C1 segment of cervical spinal cord (tissue), 14 donors: ENCODE results near the gene SPO11.
"Not testable (repeated sequence)": the region's sequence is repeated elsewhere in the genome, so short reads cannot be mapped to it uniquely, and the experiment has no call there.

Experiments
- DNase-seq, 14 donors: peaks; one replicate each; lab custom pipeline; 2025; lab: John Stamatoyannopoulos, UW

Gene SPO11

DNA sequence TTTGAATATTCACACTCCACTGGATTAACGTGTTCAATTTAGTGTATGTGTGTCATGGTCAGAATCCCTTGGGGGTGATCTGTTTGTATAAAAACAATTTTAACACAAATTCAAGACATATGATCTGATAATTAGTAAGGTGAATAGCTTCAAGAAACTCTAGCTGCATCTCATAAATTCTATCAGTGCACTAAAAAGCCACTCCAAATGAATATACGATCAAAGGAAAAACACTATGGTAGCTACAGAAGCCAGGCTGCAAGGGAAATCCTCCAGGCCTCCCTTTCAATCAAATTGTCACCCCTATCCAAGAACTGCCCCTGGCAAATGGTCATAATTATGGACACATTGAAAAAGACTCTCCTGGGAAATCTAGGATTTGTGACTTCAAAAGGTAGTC is 12.1 kb downstream of the SPO11 start:
- DNase-seq: no peak

DNA sequence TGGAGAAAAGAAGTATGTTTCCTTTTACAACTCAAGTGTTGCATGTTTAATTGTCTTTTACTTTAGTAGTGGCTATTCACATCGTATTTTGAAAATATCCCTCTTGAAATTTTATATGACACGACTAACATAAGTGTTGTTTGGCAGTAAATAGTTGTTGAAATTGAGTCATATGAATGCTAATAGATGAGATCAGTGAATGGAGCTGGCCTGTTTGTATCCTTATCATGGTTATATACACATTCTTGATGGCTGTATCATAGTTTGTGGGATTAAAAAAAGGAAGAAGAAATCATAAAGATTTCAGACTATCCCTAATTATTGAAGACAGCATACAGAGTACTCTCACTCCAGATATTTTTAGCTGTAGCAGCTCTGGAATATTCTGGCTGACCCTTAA is 13.2 kb downstream of the SPO11 start:
- no peak for DNase-seq

- peak in 9 of 14 donors; percentile 6 to 51 (median 41) for DNase-seq
These were observed 16.9 kb downstream of the SPO11 start for GRCh38 chr20:57346477-57346876.

DNA sequence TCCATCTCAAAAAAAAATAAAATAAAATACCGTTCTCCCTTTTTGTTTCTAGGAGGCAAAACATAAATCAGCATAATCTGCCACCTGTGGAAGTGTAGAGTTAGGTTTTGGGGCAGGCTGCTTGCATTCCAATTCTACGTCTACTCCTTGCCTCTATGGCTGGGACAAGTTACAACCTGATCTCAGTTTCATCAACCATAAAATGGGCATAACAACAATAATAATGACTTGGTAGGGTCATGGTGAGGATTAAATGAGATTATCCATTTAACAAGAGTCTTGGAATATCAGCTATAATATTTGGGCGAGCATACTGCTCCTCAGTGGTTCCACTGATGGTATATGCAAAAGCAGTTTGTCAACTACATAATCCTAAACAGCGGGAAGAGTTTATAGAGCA is 17.8 kb downstream of the SPO11 start:
- no peak for DNase-seq

DNA sequence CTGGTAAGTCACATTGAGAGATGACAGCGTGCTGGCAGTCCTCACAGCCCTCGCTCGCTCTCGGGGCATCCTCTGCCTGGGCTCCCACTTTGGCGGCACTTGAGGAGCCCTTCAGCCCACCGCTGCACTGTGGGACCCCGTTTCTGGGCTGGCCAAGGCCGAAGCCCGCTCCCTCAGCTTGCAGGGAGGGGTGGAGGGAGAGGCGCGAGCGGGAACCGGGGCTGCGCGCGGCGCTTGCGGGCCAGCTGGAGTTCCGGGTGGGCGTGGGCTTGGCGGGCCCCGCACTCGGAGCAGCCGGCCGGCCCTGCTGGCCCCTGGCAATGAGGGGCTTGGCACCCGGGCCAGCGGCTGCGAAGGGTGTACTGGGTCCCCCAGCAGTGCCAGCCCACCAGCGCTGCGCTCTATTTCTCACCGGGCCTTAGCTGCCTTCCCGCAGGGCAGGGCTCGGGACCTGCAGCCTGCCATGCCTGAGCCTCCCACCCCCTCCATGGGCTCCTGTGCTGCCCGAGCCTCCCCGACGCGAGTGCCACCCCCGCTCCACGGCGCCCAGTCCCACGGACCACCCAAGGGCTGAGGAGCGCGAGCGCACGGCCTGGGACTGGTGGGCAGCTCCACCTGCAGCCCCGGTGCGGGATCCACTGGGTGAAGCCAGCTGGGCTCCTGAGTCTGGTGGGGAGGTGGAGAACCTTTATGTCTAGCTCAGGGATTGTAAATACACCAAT is 18.8 kb downstream of the SPO11 start:
- not testable (repeated sequence) for DNase-seq

- DNase-seq: not testable (repeated sequence)
These were observed 19.4 kb downstream of the SPO11 start for GRCh38 chr20:57348922-57349574.

DNA sequence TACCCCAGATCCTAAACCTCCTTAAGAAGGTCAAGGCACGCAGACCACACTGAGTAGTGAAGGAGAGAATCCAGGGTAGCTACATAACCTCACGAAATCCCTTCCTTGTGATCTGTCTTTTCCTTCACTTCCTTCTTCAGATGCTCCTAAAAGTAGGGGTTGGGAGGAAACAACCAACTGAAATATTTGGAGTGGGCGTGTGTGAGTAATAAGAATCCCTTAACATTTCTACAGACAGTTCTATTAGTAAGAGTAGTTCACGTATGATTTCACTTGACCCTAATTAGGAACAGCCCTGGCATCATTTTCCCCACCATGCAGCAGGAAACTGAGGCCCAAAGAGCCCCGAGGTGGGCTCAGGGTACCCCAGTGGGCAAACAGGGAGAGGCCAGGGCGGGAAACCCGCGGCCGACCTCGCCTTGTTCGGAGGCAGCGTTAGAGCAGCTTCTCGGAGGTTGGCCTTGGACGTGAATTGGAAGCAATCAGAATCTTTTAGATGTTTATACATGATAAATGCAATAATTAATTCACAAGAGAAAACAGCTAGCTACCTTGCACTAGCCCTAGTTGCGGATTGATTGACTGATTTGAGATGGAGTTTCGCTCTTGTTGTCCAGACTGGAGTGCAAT is 20.6 kb downstream of the SPO11 start:
- DNase-seq: no peak

GRCh38 chr20:57350726-57351041 is 21.1 kb downstream of the SPO11 start:
- not testable (repeated sequence) for DNase-seq

GRCh38 chr20:57351042-57351783 is 21.6 kb downstream of the SPO11 start, which contains the start of gene RAE1:
TSS of gene RAE1 (plus strand) at chr20:57351255. CDS start at chr20:57354039, 2,784 bp downstream.
- peak; percentile 34 to 92 (median 84) for DNase-seq

GRCh38 chr20:57352305-57352704 is 22.7 kb downstream of the SPO11 start:
- DNase-seq: no peak

GRCh38 chr20:57353351-57353750 is 23.7 kb downstream of the SPO11 start:
- DNase-seq: no peak

DNA sequence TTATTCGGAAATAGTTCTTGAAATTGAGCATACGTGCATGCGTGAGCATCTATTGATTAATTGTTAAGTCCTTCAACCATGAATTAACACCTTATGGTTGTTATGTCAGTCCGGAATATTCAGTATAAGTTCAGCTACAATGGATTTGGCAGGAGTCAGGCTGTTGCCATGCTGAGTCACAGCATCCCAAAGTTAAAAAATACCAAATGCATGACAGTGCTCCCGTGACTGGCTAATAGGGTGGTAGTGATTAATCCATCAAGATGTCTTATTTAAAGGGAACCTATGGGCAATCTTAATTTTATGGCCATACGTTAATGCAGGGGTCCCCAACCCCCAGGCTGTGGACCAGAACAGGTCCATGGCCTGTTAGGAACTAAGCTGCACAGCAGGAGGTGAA is 31.9 kb downstream of the SPO11 start:
- no peak for DNase-seq

- DNase-seq: no peak
These were observed 34.8 kb downstream of the SPO11 start for GRCh38 chr20:57364451-57364850.

DNA sequence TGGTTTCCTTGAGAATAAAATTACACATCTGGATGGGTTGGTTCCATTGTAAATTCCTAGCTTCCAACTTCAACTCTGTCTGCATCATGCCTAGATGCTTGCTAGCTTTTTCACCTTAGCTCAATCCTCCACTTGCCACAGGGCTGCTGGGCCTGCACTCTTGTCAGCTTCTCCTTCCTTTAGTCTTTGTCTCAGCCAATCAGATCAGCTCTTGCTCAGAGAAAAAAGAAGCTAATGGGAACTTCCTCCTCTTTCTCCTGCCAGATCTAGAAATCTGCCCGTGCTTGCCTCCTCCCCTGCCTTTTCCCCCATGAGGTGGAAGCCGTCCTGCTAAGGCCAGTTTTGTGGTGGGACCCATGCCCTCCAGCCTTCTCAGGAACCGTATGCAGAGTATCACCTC is 40.0 kb downstream of the SPO11 start:
- no peak for DNase-seq

GRCh38 chr20:57370316-57370715 is 40.7 kb downstream of the SPO11 start:
- no peak for DNase-seq

- no peak for DNase-seq
These were observed 41.8 kb downstream of the SPO11 start for GRCh38 chr20:57371363-57371762.

DNA sequence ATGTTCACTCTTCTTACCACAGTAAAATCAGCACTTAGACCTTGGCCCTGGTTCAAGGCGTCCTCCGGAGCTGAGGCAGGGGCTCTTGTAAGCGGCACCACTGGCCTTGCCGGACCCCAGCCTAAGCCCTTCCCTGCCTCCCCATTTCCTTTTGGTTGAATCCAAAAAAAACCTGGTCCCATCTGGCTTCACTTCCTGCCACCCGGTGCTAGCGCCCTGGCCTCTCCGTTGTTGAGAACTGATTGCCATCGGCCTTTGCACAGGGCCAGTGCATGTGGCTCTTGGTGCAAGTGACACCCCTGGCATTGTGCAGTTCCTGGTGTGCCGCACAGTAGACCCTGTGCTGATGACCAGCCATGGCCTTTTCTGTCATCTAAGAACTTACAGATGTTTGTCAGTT is 42.6 kb downstream of the SPO11 start:
- DNase-seq: no peak

DNA sequence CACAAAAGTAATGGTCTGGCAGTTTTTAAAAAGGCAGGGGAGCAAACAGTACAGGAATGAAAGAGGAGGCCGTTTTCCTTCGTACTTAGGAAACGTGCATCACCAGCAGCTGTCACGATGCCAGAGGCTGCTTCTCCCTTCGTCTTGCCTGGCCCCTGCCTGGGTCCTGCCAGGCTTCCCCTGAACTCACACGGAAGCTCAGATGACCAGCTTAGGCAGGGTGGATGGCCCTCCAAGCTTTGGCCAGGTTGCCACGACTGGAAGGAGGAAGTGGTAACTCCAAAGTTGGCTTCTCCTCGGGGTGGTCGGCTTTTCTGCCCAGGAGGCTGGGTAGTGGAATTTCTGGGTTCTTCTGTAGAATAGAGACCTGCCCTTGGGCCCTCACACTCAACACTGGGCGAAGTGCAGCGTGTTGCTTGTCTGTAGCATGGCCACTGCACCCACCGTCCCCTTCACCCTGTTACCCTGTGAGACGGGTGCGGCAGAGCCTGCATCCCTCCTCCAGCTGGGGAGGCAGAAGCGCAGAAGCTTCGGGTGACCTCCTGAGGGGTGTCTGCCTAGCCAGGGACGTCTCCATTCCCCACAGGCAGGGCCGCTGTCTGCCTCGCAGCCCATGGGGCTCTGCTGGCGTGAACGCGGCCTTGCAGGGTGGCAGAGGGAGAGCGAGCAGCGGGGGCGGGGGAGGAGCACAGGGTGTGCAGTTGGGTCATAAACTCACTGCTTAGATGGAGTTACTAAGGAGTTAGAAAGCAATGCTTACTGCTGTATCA is 43.2 kb downstream of the SPO11 start:
- no peak for DNase-seq

DNA sequence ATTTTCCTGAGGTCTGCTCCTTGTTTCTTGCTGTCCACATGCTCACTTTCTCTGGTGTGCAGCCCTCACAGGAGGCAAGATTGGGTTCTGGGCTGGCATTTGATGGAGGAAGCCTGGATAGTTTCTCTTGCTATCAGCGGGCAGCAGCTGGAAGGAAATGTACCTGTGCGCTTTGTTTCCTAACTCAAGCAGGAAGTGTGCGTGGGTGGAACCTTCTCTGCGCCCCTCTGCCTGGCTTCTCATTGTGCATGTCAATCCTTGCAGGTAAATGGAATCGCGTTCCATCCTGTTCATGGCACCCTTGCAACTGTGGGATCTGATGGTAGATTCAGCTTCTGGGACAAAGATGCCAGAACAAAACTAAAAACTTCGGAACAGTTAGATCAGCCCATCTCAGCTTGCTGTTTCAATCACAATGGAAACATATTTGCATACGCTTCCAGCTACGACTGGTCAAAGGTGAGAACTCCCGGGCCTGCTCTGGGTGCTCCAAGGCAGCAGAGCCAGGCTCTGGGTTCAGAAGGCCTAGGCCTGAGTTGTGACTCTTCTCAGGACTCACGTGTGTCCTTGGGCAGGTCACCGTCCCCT is 44.8 kb downstream of the SPO11 start:
- no peak for DNase-seq

GRCh38 chr20:57374931-57375651 is 45.5 kb downstream of the SPO11 start:
- DNase-seq: peak in 3 of 14 donors; percentile 17 to 50 (median 21)
